ENCODE measurements around the gene RALGAPB. TPM values are rescaled to one million over a fixed set of nuclear protein-coding genes. Genes with fewer than 3 reads are reported as not detected.
A peak's percentile ranks its signal among the peaks of the same experiment; 100 is the strongest.
"Not testable (repeated sequence)": the region's sequence is repeated elsewhere in the genome, so short reads cannot be mapped to it uniquely, and the experiment has no call there.

Gene RALGAPB
- 23.3 and 48.4 TPM in 2 replicates for total RNA-seq

DNA sequence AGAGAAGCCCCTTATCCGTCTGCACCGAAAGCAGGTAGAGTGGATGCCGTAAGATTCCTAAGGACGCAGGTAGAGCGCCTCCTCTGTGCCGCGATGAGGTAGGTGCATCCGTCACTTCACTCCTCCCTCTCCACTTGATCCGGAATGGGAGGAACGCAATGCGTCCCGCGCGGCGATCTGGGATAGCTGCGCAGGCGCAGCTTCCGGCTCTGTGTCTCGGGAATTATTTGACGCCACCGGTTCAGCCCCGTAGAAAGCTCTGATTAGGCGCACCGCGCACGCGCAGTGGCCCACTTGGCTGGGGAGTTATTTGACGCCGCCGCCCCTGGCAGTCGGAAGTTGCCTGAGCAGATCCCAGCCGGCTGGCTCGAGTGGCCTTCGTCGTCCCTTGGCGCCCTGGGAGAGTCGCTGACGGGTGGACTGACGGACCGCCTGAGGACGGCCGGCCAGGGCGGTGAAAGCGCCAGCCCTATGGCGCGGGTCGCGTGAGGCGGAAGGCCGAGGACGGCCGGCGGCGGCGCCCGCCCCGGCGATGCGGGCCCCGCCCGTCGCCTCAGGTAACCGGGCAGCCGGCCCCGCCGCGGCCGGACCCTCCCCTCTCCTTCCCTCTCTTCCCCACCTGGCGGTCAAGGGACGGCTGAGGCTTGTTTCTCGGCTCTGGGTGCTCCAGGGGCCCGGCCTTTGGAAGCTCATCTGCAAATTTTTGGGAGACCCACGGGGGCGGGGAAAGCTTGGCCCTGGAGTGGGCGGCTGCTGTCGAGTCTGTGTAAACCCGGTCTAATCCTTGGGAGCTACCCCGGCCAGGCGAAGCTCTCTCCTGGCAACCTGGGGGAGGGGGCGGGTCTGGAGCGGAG is at the start of gene RALGAPB:
Gene RALGAPB (plus strand): TSS at position 331 of the 854 bp plus-strand sequence. CDS start 15,590 bp downstream, outside the sequence.
- DNase-seq (ENCODE audit: low read depth): peak; percentile 97

DNA sequence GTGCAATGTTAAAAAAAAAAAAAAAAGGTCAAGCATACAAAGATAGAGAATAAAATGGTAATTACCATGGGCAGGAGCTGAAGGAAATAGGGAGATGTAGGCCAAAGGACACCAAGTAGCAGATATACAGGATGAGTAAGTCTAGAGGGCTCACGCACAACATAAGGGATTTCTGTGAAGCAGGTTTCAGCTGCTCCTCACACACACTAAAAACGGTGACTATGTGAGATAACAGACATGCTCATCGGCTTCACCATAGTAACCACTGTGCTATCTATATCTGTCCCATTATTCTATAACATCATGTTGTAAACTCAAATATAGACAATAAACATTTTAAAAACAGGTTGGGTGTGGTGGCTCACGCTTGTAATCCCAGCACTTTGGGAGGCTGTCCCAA is 49.1 kb upstream of the RALGAPB start:
- DNase-seq (ENCODE audit: low read depth): no peak

DNA sequence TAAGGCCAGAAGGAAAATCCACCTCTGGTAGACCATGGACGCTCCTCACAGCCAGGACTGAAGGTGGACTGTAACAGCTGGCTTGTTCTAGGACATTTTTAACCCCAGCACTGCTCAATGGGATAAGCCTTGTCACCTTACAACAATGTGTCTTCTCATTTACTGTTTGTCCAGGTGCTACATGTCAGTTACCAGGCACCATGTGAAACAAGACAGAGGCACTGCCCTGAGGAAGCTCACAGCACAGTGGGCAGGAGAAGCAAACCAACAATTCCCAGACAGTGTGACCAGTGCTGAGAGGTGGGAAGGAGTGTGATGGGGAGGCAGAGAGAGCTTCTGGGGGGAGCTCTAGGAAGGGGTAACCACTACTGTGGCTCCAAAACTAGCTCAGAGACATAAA is 48.2 kb upstream of the RALGAPB start:
- no peak for DNase-seq (ENCODE audit: low read depth)

DNA sequence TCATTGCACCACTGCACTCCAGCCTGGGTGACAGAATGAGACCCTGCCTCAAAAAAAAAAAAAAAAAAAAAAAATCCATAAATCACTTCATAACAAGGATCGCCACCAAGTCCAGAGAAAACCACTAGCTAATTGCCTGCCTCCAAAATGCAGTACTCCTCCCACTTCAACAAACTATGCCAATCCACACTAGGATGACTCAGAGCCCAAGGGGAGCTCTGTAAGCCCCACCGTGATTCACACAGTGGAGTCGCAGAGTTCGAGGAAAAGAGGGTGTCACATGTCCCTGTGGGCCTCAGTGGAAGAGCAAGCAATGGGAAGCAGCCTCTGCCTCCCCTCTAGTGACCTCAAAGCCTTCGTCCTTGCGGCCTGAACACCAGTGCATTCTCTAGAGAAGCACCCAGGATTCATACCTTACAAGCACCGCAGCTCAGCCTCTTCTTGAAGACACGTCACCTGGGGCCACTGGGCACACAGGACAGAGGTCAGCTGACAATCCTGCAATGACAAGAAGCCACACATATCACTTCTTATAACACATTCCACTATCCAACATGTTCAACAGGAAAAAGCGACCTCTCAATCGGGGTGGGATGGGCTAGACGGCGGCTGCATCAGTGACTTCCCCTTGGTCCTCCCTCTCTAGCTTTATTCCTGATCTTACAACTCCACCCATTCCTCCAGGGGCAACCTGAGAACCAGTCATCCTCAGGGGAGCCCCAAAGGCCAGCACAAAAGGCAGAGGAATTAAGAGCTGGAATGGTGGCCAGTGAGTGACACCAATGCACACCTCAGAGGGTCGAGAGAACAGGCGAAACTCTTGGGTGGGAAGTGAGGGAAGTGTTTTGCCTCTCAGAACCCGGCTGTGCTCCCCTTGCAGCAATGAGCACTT is 46.4 kb upstream of the RALGAPB start:
- peak; percentile 76 for DNase-seq (ENCODE audit: low read depth)

DNA sequence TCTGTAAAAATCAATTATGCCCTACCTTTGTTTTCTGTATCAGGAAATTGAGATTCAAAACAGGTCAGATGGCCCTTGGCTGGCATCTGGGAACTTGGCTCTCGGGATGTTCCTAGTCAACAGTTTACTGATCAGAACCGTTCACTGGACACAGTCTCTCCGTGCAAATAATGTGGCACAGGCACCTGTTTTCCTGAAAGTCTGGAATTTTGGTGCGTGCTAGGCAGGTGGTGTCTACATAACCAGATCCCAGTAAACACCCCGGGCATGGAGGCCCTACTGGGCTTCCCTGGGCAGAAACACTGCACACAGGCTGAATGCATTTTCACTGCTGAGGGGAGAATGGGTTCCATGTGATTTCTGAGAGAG is 45.0 kb upstream of the RALGAPB start:
- no peak for DNase-seq (ENCODE audit: low read depth)

DNA sequence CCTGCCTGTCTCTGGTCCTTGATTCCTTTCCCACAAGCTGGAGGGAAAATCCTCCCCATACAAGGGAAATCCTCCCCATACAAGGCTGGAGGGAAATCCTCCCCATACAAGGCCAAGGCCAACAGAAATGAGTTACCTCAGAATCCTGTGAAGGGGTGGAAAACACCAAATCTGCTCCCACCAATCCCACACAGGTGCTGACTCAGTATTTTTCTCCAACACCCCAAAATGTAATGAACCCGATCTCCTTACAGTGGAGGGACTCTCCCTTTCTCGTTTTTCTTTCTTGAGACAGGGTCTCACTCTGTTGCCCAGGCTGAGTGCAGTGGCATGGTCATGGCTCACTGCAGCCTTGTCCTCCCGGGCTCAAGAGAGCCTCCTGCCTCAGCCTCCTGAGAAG is 43.8 kb upstream of the RALGAPB start:
- DNase-seq (ENCODE audit: low read depth): no peak

DNA sequence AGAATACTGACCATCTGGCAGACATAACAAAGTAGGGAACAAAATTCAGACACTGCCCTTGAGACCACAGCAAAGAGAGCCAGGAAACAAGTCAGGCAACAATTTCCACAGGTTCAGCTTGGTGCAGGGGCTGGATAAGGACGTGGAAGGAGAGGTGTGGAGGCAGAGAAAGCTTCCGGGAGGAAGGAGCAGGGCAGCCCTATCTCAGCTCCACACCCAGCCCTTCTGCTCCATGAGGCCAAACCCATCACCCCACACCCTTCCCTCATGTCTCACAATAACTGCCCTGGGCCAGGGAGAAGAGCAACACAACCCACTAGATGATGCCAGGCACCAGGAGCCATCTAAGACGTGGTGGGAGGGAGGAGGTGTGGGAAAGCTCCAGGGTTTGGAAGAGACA is 43.3 kb upstream of the RALGAPB start:
- no peak for DNase-seq (ENCODE audit: low read depth)

DNA sequence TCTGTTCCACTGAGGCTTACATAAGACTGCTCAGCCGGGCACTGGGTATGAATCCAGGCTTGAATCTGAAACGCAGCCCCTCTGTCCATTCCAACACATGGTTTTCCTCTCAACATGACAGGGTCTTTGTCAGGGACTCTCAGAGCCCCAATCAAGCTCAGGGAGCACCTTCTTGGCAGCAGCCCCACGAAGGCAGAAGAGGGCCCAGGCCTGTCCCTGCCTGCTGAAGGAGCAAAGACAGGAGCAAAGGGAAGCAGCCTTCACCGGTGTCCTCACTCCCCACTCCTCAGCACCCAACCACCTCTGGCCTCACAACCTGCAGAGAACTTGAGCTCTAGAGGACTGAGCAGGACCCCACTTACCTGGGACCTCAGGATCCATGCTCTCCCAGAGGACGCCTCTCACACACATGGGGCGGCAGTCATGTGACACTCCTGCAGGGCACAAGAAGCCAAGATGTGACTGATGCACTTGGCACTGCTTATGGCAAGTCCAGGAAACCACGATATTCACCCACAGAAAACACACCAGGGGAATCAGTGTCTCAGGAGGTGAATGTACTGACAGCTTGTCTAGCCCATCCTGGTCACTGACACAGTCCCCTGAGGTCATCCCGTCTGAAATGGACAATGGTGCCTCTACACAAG is 41.8 kb upstream of the RALGAPB start:
- no peak for DNase-seq (ENCODE audit: low read depth)

DNA sequence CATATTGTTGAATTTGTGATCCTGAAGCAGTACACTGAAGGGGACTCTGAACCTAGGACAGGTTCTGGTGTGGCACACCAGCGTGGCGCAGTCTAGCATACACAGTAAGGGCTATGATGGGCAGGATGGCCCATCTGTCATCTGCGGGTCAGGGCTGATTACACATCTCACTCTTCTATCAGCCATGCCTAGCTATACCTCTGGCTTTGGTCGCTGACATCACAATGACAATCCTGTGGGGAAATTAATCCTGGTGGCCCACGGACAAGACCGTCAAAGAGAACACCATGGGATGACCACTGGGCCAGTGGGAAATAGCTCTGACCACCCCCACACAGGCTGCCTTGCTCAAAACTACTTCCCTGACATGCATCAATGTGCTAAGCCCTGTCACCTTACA is 40.4 kb upstream of the RALGAPB start:
- DNase-seq (ENCODE audit: low read depth): no peak

DNA sequence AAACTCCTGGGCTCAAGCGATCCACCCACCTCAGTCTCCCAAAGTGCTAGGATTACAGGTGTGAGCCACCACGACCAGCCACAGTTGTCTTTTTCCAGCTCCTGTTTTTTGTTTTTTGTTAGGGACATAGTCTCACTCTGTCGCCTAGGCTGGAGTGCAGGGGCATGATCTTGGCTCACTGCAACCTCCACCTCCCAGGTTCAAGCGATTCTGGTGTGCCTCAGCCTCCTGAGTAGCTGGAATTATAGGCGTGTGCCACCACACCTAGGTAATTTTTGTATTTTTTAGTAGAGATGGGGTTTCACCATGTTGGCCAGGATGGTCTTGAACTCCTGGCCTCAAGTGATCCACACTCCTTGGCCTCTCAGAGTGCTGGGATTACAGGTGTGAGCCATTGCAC is 39.8 kb upstream of the RALGAPB start:
- not testable (repeated sequence) for DNase-seq (ENCODE audit: low read depth)

DNA sequence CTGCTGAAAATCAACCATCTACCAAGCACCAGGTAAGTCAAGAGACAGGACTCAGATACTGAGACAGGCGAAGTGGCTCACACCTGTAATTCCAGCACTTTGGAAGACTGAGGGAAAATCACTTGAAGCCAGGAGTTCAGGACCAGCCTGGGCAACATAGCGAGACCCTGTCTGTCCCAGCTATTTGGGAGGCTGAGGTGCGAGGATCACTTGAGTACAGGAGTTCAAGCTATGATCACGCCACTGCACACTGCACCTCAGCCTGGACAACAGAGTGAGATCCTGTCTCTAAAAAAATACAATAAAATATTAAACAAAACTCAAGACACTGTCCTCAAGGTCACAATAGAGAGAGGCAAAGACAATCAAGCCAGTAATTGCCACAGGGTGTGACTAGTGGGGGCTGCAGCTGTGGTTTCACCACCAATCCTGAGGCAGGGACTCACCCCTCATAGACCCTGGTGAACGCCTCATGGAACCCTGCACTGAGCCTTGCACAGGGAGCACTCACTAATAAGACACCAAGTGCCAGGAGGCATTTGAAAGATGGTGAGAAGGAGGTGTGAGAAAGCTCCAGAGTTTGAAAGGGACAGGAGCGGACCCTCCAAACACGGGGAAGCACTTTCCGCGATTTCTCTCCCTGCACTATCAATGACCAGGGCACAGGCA is 39.2 kb upstream of the RALGAPB start:
- no peak for DNase-seq (ENCODE audit: low read depth)

DNA sequence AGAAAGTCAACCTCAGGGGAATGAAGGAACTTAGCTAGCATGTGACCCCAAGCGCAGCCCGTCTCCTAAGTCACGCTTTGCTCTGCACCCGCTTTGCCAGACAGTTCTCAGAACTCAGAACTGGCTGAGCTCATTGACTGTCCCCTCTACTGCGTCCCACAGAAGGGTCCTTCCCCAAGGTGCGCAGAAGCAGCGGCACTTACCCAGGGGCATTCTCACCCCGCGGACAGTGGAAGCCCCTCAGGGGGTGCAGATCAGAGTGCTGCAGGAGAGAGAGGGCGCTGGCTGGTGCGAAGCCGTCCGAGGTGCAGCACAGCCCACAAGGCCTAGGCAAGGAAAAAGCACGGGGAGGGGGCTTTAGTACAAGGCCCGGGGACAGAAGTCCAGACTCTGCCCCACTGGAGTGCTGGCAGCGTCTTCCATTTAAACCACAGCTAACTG is 38.3 kb upstream of the RALGAPB start:
- DNase-seq (ENCODE audit: low read depth): no peak

DNA sequence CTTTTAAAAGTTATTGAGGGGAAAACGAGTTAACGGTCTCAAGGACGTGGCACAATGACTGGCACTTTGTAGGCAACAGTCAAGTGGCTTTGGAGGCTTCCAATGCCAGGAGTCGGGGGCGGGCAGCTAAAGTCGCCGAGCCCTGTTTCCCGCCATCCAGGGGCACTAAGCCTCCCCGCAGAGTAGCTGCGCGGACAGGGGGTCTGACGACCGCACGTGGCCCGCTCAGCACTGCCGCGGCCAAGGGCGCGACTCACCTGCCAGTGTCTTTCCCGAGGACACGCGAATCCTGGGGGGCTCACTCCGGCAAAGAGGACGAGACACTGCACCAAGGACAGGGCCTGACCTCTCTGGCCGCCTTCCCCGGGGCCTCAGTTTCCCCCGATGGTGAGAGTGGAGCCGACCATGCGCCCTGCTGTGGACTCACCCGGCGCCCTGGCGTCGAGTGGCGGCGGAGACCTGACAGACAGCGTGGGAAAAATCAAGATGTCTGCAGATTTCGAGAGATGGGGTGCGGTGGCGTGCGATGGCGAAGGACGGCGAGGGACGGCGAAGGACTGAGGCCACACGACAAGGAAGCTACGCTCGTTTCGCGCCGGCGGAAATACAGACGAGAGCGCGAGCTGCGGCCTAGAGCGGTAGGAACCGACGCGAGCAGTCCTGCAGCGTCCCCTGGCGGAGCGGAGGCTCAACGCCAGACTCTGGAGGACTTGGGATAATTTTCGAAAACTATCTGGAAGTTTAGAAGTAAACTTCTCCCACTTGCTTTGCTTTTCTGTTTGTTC is 37.7 kb upstream of the RALGAPB start, which contains the start of gene SNHG17:
Gene SNHG17 (minus strand): TSS at position 559 of the 785 bp plus-strand sequence.
- peak; percentile 72 for DNase-seq (ENCODE audit: low read depth)

DNA sequence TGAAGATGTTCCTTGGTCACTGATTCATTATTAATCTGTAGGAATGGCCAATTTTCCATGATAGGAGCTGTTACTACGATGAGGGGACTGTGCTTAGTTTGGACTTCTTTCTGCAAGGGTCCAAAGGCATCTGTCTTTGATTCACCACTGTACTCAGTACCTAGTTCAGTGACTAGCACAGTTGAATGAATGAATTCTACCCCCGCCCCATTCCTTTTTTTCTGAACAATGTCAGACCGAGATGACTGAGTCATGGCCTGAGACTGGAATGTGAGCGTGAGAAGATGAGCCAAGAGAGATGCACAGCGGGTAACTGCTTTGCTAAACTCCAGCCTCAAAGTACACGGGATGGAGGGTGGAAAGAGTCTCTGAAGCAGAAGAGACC is 37.1 kb upstream of the RALGAPB start:
- no peak for DNase-seq (ENCODE audit: low read depth)

DNA sequence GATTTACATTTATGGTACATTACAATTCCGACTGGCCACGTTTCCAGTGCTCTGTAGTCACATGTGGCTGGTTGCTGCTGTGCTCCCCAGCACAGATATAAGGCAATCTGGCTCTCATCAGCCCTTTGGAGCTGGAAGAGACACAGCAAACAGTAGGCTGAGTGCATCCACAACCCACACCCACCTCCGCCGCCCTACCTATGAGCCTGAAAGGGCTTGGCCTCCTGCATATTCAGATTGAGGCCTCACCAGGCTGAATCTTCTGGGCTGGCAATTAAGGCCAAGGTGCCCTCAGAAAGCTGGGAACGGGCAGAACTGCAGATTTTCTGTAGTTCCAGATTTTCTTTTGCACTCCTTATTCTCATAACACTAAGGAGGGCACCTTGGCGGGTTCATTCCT is 34.8 kb upstream of the RALGAPB start:
- DNase-seq (ENCODE audit: low read depth): no peak

DNA sequence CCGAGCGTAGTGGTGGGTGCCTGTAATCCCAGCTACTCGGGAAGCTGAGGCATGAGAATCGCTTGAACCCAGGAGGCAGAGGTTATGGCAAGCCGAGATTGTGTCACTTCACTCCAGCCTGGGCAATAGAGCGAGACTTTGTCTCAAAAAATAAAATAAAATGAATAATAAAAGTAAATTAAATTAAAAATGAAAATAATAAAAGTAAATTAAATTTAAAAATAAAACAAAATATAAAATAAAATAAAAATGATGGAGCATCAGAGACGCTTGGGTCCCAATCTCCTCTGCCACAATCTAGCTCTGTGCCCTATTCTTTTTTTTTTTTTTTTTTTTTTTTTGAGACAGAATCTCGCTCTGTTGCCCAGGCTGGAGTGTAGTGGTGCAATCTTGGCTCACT is 31.5 kb upstream of the RALGAPB start:
- not testable (repeated sequence) for DNase-seq (ENCODE audit: low read depth)

DNA sequence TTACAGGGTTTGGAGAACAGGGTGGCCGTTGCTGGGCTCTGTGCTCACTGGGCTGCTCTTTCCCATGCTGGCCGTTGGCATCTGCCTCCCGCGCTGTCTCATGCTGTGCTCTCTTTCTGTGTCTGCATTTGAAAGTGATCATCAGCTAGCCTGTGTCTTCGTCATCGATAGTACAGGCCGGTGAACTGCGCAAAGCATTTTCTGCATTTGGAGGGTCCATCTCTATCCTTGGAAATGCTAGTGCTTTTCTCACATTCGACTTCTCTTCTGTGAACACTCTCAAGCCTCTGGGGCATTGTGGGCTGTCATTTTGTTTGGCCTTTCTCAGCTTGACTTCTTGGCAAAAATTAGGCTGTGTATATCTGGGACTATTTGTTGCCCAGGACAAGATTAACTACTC is 30.7 kb upstream of the RALGAPB start:
- DNase-seq (ENCODE audit: low read depth): no peak

DNA sequence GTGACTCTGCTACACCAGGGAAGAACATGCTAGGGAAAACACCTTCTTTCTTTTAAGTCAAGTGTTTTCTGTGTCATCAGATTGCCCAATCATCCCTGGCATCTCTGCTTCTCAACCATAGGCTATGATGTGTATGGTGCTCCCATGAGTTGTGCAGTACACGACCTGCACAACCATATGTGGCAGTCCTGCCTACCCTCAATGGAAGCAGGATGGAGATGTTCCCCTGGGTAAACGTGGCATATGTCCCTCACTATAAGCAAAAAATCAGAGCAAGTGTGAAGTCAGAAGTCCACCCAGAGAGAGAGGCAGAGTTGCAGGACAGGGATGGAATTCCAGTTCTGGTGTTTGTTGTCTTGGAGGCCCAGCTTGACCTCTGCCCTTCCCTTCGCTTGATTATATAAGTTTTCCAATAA is 27.3 kb upstream of the RALGAPB start:
- no peak for DNase-seq (ENCODE audit: low read depth)

DNA sequence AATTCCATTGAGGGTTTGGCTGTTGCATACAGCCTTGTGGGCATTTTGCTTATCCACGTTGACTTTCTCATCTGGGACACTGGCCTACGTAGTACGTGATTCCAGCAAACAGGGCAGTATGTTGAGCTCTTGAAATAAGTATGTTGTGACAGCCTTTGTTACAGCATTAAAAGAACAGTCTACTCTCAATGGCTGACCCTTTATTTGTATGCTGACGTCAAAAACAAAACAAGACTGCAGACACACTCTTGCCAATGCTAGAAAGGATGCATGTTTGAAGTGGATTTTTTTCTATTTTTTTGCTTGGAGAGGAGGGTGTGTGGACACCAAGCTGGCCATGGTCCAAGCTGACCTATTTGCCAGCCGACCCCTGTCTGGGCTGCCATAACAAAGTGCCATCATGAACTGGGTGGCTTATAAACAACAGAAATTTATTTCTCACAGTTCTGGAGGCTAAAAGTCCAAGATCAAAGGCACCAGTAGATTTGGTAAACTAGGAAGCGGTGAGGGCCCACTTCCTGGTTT is 26.7 kb upstream of the RALGAPB start:
- no peak for DNase-seq (ENCODE audit: low read depth)

DNA sequence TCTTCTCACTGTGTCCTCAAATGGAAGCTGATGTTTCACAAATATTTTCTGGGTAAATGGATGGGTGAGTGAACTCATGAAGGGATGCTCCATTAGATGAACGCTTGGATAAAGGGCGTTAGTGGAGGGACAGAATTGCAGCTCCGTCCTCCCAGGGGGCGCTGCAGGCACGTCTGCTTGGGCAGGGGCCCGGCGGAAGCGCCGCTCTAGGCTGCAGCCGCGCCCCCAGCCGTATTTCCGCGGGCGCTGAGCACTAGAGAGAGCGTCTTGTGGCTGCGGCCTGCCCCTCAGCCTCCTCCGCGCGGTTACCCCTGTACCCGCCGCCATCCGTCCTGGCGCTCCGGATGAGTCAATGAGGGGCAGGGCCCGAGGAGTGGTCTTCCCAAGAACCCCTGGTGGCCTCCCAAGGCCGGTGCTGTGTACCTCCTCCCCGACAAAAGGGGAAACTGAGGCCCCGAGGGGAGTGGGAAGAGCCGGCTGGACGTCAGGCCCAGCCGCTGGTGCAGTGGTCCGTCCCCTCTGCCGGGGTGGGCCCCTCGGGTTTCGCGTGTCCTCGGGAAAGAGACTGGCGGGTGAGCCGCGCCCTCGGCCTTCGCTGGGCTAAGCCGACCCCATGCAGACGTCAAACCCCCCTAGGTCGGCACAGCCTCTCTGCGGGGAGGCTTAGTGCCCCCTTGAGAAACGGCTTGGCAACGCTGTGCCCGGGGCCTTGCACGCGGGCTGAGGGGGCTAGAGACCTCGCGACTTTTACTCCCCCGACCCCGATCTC is 26.0 kb upstream of the RALGAPB start:
- peak; percentile 70 for DNase-seq (ENCODE audit: low read depth)
